ENCODE measurements around the gene NRG2. TPM values are rescaled to one million over a fixed set of nuclear protein-coding genes. Genes with fewer than 3 reads are reported as not detected.

NRG2 gene
- total and polyA plus RNA-seq, 12 donors: 0.64 to 6.6 (median 2.9) TPM

DNA sequence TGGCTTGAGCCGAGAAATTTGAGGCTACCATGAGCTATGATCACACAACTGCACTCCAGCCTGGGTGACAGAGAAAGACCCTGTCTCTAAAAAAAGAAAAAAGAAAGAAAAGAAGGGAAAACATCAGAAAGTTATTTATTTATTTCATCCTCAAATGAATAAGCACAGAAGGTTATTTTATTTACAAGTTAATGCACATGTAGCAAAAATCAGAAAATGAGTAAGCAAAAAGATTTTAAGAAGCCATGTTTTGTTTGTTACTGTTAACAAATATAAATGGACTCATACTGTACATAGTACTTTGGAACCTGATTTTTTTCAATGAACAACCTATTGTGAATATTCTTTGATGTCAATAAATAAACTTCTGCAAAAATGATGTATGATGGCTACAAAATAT, 47.2 kb downstream of the NRG2 start:
- TF ChIP-seq, protein P1, sequence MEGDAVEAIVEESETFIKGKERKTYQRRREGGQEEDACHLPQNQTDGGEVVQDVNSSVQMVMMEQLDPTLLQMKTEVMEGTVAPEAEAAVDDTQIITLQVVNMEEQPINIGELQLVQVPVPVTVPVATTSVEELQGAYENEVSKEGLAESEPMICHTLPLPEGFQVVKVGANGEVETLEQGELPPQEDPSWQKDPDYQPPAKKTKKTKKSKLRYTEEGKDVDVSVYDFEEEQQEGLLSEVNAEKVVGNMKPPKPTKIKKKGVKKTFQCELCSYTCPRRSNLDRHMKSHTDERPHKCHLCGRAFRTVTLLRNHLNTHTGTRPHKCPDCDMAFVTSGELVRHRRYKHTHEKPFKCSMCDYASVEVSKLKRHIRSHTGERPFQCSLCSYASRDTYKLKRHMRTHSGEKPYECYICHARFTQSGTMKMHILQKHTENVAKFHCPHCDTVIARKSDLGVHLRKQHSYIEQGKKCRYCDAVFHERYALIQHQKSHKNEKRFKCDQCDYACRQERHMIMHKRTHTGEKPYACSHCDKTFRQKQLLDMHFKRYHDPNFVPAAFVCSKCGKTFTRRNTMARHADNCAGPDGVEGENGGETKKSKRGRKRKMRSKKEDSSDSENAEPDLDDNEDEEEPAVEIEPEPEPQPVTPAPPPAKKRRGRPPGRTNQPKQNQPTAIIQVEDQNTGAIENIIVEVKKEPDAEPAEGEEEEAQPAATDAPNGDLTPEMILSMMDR (IDR thresholded peaks at IDR 0.05): no peak
- Histone ChIP-seq H3K4me1 (peaks cover 0 to 14% (median 5%) of the 10 kb centered on the region in 9 donors), H3K36me3 (no peaks in the 10 kb centered on the region), H3K9me3 (no peaks in the 10 kb centered on the region), H3K27ac (no peak overlapping the region), H3K4me3 (no peak overlapping the region), H3K27me3 (no peaks in the 10 kb centered on the region)
- ATAC-seq (no peak), DNase-seq (no peak)
- WGBS, 2 donors: 93 to 98% methylated on average over 1 of the region's 1 CpG
- intact Hi-C loops (cut with DNase I): no loop called here

DNA sequence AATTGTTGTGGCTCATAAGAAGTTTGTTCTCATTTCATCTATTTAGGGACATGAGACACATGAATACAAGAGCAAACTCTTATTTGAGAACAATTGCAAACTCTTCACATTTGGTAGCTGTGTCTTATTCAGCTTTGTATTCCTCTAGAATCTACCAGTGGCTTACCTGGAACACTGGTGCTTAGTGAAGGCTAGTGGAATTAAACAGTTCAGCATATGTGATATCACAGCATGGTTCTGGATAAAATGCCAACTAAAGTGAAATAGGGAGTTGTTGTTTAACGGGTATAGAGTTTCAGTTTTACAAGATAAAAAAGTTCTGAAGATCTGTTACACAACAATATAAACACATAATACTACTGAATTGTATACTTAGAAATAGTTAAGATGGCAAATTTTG, 48.9 kb downstream of the NRG2 start:
- intact Hi-C loops (cut with DNase I): no loop called here
- H3K27me3 ChIP-seq: no peaks in the 10 kb centered on the region
- WGBS, 2 donors: 92 to 97% methylated on average over 1 of the region's 1 CpG
- H3K4me1 ChIP-seq: peaks cover 0 to 2% (median 0%) of the 10 kb centered on the region in 9 donors
- H3K36me3 ChIP-seq: no peaks in the 10 kb centered on the region
- ATAC-seq (no peak), DNase-seq (no peak)
- H3K27ac ChIP-seq: no peak overlapping the region
- TF ChIP-seq, protein P1 (IDR thresholded peaks at IDR 0.05): no peak
- H3K4me3 ChIP-seq: no peak overlapping the region
- H3K9me3 ChIP-seq: no peaks in the 10 kb centered on the region

DNA sequence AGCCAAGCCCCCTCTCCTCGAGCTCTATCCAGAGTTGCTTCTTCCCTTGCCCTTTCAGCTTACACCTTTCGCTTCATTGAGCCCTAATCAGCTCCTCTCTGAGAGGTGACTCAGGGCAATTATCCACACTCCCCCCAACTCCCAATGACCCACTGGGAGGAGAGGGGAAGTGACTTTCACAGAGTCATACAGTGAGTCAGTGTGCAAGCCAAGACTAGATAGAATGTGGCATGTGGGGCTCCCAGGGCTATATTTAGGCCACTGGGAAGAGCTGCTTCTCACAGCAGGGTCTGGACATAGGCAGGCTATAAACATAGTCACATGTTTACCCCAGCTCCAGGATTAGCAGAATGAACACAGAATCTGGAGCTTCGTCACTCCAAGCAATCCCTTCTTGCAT, 57.4 kb downstream of the NRG2 start:
- H3K9me3 ChIP-seq: no peaks in the 10 kb centered on the region
- intact Hi-C loops (cut with DNase I): loop anchor here in 1 of 10 donors (10.0 kb wide), 1 partner anchor 59 kb away; the partner anchor contains the start of gene NRG2
- H3K27me3 ChIP-seq: no peaks in the 10 kb centered on the region
- peak; percentile 78 to 96 (median 90) for ATAC-seq
- peak overlapping the region in 9 of 10 donors; percentile 24 to 81 (median 57) for H3K27ac ChIP-seq
- TF ChIP-seq, protein P1 (IDR thresholded peaks at IDR 0.05): no peak
- 50 to 66% methylated on average over 3 of the region's 3 CpGs for WGBS, 2 donors
- DNase-seq: peak in 1 of 2 donors; percentile 44
- no peaks in the 10 kb centered on the region for H3K36me3 ChIP-seq
- peaks cover 0 to 45% (median 29%) of the 10 kb centered on the region in 9 donors for H3K4me1 ChIP-seq
- H3K4me3 ChIP-seq: no peak overlapping the region

DNA sequence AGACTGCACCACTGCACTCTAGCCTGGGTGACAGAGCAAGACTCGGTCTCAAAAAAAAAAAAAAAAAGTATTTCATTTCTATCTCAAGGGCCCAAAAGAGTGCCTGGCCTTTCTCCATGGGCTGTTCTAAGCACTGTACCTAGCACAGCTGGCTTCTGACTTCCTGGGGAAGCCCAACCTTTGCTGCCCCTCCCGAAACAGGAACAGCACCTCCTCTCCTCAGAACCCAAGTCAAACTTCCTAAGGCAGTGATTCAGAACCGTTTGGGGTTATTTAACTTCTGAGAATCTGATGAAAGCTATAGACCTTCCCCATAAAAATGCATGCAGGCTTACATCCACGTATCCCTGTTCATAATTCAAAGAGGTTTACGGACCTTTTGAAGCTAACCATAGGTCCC, 57.8 kb downstream of the NRG2 start:
- H3K4me1 ChIP-seq: peaks cover 0 to 49% (median 32%) of the 10 kb centered on the region in 9 donors
- peak in 6 of 8 donors; percentile 5 to 46 (median 22) for ATAC-seq
- no peaks in the 10 kb centered on the region for H3K36me3 ChIP-seq
- no peaks in the 10 kb centered on the region for H3K9me3 ChIP-seq
- intact Hi-C loops (cut with DNase I): loop anchor here in 1 of 10 donors (10.0 kb wide), 1 partner anchor 60 kb away; the partner anchor contains the start of gene NRG2
- DNase-seq: no peak
- 48 to 70% methylated on average over 5 of the region's 5 CpGs for WGBS, 2 donors
- peak overlapping the region in 9 of 10 donors; percentile 24 to 81 (median 57) for H3K27ac ChIP-seq
- no peak overlapping the region for H3K4me3 ChIP-seq
- TF ChIP-seq, protein P1 (IDR thresholded peaks at IDR 0.05): no peak
- no peaks in the 10 kb centered on the region for H3K27me3 ChIP-seq

Data from heart right ventricle (tissue), 16 donors.